GM18508 (cell line): ENCODE measurements around the gene OLAH.

ENCODE experiments used
- ATAC-seq: cut with Tn5 transposase; IDR thresholded peaks from one replicate; pipeline ENCODE4 v1.9.1; 2021; ENCODE audit warnings: moderate number of reproducible peaks; ENCODE audit not compliant: insufficient read depth, unreplicated experiment

Gene OLAH

GRCh38 chr10:15068802-15069201 is 25.1 kb downstream of the OLAH start:
- no peak for ATAC-seq

DNA sequence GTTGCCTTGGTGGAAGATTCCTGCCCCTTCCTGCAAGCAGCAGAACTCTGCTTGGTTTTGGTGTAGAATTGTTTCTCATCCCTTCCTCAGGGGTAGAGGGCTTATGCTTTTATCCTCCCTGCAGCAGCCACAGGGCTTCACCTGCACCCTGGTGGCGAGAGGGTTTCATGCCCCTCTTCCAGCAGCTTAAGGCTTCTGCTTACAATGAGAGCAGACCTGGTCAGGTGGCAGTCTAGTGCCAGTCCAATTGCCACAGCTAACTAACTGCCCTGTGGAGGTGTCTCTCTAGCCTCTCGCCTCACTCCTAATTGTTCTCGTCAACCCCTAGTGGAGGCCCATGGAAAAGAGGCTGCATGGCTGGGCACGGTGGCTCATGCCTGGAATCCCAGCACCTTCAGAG is 25.5 kb downstream of the OLAH start:
- no peak for ATAC-seq

DNA sequence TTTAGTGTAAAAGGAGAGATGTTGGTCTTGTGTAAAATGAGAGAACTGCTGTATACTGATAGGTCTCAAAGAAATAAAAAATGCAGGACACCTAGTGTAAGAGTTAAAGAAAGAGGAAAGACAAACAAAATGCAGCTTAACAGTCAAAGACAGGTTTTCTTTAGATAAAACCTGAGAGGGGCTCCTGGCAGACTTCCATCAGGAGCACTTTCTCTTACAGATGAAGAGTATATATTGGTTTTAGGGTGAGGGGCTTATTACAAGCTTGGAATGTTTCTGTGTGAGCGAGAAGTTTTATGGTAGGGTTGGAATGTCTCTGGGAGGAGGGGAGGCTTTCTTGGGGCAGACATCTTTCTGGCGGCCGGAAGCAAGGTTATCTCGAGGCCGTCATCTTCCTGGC is 28.6 kb downstream of the OLAH start:
- ATAC-seq: no peak

DNA sequence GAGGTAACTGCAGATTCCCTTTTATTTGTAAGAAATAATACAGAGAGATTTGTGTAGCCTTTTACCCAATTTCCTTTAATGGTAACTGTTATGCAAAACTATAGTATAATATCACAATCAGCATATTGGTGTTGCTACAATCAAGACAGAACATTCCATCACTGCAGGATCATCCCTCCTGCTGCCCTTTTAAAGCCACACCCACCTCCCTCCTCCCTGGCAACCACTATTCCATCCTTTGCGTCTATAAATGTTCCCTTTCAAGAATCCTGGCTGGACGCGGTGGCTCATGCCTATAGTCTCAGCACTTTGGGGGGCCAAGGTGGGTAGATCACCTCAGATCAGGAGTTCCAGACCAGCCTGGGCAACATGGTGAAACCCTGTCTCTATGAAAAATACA is 31.7 kb downstream of the OLAH start:
- no peak for ATAC-seq

- no peak for ATAC-seq
These were observed 40.1 kb downstream of the OLAH start for GRCh38 chr10:15083674-15084501.

GRCh38 chr10:15084502-15084922 is 40.8 kb downstream of the OLAH start:
- no peak for ATAC-seq

- peak; percentile 75 for ATAC-seq
These were observed 44.9 kb downstream of the OLAH start, which contains the start of gene ACBD7 for GRCh38 chr10:15088428-15089261. Gene ACBD7 (minus strand): TSS chr10:15088776. CDS start chr10:15088728, 48 bp downstream.

- no peak for ATAC-seq
These were observed 47.7 kb downstream of the OLAH start for GRCh38 chr10:15091418-15091817.

- ATAC-seq: no peak
These were observed 49.2 kb downstream of the OLAH start for GRCh38 chr10:15092855-15093408.

- ATAC-seq: peak; percentile 3
These were observed 52.9 kb downstream of the OLAH start for GRCh38 chr10:15096661-15097010.

DNA sequence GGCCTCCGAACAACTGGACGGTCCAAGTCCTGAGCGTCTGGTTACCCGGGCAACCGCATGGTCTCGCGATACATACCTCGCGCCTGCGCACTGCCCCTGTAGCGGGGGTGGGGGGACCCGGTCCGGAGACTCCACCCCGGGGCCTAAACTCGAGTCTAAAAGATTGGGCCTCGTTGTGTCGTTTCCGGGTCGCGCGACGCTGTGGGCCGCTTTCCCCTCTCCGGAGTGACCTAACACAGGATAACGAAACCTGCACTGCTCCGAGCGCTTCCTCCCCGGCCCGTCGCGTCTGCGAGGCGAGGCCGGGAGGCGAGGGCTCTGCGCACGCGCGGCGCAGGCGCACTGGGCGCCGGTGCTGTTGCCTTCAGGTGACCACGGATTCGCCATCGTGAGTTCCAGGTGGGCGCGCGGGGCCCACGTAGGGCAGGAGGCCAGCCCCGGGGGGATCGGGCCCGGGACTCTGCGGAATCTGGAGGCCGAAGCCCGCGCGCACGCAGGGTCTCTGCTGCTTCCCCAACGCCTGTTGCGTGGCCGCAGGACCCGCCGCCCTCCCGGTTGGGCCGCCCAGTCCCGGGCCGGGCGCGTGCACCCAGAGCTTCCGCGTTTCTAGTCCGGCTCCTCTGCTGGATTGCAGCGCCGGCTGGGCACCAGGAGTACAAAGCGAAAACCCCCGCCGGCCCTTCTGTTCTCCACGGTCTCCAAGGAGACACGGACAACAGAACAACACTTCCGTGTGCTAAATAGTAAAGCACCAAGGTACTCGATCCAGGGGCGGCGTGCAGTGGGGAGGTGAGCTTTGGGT is 53.5 kb downstream of the OLAH start, which contains the start of gene RPP38:
TSS of gene RPP38 (plus strand) at position 345 of the 802 bp plus-strand sequence. CDS start 5,960 bp downstream, outside the sequence.
- peak; percentile 71 for ATAC-seq

GRCh38 chr10:15099886-15100285 is 56.1 kb downstream of the OLAH start:
- no peak for ATAC-seq

- no peak for ATAC-seq
These were observed 59.8 kb downstream of the OLAH start for GRCh38 chr10:15103513-15103912.

DNA sequence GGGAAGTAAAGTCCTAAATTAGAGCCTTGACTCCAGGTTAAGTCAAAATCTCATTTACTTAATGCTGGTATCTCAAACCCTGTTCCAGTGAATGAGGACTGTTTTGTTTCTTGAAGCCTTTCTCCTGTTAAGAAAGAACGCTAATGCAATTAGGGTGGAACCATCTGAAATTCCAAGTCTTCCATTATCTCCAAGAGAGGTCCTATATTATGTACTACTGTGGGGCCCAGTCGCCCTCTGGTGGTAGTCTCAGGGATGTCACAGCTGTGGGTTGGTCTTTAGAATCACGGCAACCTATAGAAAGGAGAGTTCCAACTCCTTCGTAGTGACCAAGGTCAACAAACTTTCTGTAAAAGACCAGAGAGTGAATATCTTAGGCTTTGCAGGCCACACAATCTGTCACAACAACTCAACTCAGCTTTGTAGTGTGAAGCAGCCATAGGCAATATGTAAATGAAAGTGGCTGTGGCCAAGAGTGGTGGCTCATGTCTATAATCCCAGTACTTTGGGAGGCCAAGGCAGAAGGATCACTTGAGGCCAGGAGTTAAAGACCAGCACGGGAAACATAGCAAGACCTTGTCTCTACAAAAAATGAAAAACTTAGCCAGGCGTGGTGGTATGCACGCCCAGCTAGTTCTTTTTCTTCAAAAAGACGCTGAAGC is 62.7 kb downstream of the OLAH start:
- ATAC-seq: no peak

- no peak for ATAC-seq
These were observed 68.9 kb downstream of the OLAH start for GRCh38 chr10:15112657-15113056.

- no peak for ATAC-seq
These were observed 70.0 kb downstream of the OLAH start for GRCh38 chr10:15113766-15114165.

DNA sequence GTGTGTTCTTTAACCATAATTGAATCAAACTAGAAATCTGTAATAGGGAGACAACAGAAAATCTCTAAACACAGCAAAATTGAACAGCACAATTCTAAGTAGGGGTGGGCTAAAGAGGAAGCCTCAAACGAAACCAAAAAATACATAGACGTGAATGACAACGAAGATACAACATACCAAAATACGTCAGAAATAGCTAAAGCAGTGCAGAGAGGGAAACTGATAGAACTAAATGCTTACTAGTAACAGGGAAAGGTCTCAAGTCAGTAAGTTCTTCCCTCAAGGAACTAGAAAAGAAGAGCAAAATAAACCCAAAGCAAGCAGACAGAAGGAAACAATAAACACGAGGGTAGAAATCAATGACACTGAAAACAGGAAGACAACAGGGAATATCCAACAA is 72.5 kb downstream of the OLAH start:
- no peak for ATAC-seq

DNA sequence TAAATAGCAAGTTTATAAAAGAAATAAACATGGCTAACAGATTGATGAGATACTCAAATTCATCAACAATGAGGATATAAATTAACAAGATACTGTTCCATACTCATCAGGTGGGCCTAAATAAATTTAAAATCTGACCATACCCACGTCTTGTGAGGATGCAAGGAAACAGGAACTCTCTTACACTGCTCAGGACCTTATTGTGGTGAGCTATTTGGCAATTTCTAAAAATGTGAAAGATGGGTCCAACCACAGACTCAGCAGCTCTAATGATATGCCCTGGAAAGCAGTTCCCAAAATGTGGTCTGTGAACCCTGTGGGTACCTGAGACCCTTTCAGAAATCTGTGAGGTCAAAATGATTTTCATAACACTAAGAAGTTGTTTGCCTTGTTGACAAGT is 74.9 kb downstream of the OLAH start:
- ATAC-seq: no peak

DNA sequence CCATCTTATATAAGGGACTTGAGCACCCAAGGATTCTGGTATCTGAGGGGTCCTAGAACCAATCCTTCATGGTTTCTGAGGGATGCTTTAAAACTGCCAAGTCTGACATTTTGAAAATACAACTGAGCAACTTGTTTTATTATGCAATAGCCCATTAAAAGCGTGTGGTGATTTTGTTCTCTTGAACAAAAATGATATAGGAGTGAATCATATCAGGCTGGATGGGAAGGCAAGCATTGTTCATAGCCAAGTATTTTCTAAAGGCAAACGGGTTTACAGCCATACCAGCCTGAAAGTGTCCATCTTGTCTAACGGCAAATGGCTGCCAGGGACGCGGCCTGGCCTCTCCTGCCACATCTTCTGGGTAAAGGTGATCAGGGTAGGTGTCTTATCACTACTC is 76.8 kb downstream of the OLAH start:
- no peak for ATAC-seq

- ATAC-seq: no peak
These were observed 78.0 kb downstream of the OLAH start for GRCh38 chr10:15121707-15122106.
